Cerebellar cortex (tissue), 1 donor: ENCODE measurements around the gene SLC30A5.
A peak's percentile ranks its signal among the peaks of the same experiment; 100 is the strongest.
"Not testable (repeated sequence)": the region's sequence is repeated elsewhere in the genome, so short reads cannot be mapped to it uniquely, and the experiment has no call there.

Source experiments
- DNase-seq: peaks from one replicate; pipeline ENCODE4 v3.0.0-alpha.2; 2015; ENCODE audit warnings: low spot score

SLC30A5 gene

DNA sequence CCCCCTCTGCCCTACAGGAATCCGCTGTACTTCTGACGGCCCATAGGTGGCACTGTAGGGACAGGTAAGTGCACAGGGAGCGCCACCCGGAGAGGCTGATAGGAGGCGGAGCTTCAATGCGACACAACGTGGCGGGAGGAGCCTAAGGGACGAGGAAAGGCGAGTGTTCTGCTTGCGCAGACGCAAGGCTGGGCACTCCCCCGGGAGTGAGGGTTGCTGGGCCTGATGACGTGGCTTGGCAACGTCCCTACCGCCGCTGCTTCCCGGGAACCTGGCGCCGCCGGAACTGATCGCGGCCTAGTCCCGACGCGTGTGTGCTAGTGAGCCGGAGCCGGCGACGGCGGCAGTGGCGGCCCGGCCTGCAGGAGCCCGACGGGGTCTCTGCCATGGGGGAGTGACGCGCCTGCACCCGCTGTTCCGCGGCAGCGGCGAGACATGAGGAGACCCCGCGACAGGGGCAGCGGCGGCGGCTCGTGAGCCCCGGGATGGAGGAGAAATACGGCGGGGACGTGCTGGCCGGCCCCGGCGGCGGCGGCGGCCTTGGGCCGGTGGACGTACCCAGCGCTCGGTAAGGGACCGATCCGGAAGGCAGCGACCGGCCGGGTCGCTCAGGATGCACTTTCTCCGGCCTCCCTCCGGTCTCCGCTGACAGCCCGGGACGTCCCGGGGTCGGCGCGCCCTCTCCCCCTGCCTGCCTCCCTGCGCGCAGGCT is at the start of gene SLC30A5:
Gene SLC30A5, plus strand, starts transcription at position 244 of the 712 bp plus-strand sequence. Its CDS starts 242 bp downstream, at position 486.
- peak; percentile 100 for DNase-seq

DNA sequence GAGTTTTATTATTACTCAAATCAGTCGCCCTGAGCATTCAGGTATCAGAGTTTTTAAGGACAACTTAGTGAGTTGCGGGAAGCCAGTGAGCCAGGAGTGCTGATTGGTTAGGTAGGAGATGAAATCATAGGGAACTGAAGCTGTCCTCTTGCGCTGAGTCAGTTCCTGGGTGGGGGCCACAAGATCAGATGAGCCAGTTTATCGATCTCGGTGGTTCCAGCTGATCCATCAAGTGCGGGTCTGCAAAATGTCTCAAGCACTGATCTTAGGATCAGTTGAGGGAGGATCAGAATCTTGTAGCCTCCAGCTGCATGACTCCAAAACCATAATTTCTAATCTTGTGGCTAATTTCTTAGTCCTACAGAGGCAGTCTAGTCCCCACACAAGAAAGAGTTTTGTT is 48.6 kb upstream of the SLC30A5 start:
- not testable (repeated sequence) for DNase-seq

DNA sequence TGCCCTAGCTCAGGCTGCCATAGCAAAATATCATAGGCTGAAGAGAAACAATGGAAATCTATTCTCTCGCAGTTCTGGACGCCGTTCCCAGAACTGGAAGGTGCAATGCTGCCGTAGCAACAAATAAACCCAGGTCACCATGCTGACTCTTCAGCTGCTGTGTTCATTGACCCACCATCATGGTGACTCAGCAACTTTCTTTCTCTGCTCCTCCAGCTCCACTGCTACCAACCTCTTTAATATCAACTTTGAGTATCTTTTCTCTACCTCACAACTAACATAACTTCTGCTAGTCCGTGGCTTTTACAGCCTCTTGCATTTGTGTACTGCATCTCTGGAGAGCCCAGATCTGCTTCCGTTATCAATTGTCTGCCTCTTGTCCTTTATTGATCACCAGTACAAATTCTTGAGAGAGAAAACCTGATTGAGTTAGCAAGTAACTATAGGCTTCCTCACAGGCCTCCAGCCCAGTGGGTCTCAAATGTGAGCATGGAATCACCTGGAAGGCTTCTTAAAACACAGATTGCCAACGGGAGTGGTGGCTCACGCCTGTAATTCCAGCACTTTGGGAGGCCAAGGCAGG is 47.3 kb upstream of the SLC30A5 start:
- no peak for DNase-seq

DNA sequence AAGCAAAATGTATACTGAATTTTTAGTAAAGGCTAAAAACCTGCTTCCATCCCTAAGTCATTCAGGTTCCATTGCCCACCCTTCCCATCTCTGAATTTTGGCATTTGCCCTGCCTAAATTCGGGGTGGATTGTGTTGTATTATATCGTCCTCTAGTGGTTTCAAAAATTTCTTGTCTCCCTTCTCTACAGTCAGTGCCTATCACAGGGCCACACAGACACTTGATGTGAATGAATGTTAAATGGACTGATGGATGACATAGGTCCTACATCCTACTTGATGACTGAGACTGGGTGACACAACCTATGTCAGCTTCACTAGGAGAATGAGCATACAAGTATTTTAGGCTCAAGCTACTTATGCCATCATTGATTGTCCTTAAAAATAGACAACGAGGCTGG is 45.6 kb upstream of the SLC30A5 start:
- no peak for DNase-seq

DNA sequence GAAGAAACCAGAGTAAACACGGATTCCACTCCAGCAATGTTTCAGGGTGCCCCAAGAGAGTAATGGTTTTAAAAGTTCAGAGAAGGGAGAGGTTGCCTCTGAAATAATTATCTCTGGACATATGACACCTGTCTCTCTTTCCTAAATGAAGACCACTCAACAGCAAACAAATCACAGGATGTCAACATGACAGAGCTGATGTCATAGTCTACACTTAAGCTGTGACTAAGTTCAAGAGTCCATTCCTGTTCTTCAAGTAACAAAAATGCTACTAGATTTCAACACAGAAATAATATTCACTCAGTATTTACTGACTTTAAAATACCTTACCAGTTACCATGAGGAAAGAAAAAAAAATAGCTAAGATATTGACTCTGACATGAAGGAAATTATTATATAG is 44.7 kb upstream of the SLC30A5 start:
- no peak for DNase-seq

DNA sequence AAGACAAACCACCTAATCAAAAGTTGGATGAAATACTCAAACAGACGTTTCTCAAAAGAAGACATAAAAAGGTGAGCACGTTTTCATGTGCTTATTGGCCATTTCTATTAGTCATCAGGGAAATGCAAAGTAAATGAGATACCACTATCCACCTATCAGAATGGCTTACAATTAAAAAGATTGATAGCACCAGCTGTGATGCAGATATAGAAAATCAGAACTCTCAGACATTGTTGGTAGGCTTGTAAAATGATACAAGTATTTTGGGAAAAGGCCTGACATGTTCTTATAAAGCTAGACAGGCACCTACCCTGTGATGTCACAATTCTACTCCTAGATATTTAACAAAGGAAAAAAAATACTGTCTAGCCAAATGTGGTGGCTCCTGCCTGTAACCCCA is 44.0 kb upstream of the SLC30A5 start:
- DNase-seq, result no peak

DNA sequence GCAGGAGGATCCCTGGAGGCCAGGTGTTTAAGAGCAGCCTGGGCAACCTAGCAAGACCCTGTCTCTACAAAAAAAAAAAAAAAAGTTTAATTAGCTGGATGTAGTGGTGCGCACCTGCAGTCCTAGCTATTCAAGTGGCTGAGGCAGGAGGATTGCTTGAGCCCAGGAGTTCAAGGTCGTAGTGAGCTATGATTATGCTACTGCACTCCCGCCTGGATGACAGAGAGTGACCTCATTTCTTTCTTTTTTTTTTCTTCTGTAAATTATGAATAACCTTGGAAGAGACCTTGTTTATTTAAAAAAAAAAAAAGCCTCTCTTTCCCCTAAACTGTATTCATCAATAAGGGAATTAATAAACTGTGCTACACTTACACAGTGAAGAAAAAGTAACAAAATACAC is 43.6 kb upstream of the SLC30A5 start:
- no peak for DNase-seq

DNA sequence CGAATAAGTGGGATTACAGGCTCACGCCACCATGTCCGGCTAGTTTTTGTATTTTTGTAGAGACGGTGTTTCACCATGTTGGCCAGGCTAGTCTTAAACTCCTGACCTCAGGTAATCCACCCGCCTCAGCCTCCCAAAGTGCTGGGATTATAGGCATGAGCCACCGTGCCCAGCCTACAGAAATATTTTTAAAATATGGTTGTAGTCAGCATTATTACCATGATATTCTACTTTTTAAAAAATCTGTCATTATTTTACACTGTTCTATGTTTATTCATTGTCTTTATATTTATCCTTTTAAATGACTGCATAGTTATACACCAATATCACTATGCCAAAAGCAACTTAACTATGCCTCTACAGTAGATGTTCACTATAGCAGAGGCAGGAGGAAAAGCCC is 41.6 kb upstream of the SLC30A5 start:
- DNase-seq, result no peak

DNA sequence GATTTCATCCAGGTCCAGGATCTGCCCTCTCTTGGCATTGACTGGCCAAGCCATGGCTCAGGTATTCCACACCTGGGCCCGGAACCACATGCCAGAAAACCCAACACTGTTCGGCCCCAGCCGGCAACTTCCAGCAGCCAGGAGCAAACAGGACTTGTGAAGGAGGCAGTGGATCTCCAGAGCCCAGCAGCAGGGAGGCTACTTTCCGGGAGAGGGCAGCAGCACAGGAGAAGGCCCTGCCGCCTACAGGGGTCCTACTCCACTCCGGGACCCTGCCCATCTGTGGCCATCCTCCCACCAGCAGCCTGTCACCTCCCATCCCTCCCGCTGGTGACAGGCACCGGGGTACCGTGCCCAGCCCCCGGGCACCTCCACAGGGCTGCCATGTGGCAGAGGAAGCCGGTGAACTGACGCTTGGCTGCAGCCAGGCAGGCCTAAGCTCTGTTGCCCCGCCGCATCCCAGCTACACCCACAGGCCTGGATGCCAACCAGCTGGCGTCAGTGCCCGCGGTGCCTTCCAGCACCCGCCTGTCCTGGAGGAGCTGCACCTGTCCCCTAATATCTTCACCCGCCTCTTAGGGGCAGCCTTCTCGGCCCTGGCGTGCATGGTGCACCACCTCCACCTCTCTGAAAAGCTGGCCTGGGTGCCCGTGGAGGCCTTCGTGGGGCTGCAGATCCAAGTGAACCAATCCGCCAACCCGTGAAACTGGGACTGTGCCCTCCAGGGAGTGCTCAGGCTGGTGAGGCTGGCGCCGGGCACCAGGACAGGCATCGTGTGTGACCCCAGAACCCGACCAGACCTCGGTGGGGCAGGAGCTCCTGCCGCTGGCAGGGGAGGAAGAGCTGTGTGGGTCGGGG is 18.9 kb upstream of the SLC30A5 start:
- DNase-seq, result peak; percentile 54

DNA sequence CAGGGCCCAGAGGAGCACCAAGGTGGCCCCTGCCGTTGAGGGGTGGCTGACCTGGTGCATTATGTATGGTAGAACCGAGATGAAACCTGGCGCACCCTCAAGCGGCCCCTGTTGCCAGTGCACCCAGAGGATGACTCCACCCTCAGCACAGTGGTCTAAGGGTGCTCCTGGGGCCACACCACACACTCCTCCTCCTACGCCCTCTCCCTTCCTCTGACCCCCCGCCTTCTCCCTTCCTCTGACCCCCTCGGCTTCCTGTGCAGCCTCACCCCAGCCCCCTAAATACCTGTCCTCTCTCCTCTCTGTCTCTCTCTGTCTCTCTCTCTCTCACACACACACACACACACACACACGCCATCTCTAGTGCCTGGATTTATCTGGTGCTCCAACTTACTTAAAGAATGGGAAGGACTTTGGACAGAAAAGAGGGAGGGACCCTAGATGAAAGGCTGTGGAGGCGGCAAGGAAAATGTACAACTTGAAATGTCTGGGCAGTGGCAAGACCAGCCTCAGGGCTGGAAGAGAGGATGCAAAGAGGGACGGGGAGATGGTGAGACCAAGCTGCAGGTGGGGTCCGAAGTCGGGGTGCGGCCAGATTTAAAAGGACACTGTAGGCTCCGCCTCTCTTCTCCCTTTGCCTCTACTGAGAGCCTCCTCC is 18.2 kb upstream of the SLC30A5 start:
- DNase-seq, result no peak

DNA sequence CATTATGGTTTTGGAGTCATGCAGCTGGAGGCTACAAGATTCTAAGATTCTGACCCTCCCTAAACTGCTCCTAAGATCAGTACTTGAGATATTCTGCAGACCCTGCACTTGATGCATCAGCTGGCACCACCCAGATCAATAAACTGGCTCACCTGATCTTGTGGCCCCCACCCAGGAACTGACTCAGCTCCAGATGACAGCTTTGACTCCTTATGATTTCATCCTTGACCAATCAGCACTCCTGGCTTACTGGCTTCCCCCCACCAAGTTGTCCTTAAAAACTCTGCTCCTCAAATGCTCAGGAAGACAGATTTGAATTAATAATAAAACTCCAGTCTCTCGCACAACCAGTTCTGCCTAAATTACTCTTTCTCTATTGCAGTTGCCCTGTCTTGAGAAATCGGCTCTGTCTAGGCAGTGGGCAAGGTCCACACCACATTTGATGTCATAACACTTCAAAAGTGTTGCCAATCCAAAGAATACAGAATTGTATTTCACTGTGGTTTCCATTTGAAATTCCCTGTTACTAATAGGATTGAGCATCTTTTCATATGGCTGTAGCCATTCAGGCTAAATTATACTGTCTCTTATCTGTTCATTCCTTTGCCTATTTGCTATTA is 14.8 kb upstream of the SLC30A5 start:
- no peak for DNase-seq

DNA sequence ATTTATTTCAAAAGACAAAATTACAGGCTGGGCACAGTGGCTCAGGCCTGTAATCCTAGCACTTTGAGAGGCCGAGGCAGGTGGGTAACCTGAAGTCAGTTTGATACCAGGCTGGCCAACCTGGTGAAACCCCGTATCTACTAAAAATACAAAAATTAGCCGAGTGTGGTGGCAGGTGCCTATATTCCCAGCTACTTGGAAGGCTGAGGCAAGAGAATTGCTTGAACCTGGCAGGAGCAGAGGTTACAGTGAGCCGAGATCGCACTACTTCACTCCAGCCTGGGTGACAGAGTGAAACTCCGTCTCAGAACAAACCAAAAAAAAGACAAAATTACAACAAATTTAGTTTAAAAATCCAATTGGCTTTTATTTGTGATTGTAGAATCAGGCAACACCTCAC is 14.3 kb upstream of the SLC30A5 start:
- DNase-seq, result no peak

DNA sequence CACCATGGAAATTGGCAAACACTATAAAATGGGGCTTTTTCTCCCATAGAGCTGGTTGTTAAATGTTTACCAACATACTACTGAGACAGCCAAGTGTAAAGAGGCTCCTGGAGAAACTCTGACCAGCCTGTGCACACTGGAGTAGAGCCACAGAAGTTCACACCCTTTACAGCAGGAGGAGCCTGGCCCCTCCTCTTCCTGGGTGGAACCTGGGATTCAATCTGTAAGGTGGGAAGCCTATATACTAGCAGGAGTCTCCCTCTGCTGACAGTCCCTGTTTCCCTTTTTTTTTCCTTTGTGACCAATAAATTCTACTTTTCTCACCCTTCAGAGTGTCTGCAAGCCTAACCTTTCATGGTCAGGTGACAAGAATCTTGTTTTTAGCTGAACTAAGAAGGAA is 10.4 kb upstream of the SLC30A5 start:
- peak; percentile 43 for DNase-seq

DNA sequence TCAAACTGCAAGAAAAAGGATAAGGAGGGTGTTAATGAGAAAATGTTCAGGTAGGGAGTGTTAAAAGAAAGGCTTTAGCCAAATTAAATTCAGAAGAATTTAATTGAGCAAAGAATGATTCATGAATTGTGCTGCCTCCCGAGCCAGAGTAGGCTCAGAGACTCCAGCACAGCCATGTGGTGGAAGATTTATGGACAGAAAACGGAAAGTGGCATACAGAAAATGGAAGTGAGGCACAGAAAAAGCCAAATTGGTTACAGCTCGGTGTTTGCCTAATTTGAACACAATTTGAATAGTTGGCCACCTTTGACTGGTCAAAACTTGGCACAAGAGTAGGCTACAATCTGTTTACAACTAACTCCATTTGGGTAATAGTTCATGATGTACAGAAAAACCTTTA is 9.6 kb upstream of the SLC30A5 start:
- DNase-seq, result no peak

DNA sequence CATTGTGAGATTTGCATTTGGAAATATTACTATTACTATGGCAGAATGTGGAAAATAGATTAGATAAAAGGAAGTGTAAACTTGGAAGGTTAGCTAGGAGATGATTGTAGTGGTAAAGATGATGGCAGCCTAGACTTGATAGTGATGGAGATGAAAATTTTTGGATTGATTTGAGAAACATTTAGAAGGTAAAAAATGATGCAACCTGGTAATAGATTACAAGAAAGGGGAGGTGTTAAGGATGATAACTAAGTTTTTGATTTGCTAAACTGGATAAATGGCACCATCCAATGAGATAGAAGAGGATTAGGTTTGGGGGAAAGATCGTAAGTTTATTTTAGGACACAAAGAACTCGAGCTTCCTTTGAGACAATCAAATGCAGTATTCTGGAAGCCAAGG is 8.9 kb upstream of the SLC30A5 start:
- DNase-seq, result no peak

DNA sequence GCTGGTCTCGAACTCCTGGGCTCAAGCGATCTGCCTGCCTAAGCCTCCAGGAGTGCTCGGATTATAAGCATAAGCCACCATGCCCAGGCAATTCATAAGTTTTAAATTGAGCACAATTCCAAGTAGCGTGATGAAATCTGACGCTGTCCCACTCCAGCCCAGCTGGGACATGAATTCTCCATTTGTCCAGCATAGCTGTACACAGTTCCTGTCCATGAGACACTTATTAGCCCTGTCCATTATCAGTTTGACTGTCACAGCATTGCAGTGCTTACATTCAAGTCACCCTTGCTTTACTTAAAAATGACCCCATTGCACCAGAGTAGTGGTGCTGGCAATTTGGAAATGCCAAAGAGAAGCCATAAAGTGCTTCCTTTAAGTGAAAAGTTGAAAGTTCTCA is 7.6 kb upstream of the SLC30A5 start:
- DNase-seq, result no peak

DNA sequence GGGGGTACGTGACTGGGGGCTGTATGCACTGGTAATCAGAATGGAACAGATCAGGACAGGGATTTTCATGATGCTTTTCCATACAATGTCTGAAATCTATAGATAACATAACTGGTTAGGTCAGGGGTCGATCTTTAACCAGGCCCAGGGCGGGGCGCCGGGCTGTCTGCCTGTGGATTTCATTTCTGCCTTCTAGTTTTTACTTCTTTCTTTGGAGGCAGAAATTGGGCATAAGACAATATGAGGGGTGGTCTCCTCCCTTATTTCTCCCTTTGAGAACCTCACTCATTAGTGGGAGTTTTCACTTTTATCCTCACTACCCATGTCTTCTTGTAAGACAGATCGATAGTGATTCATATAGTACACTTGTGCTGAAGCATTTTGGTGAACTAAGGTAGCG is 5.8 kb upstream of the SLC30A5 start:
- not testable (repeated sequence) for DNase-seq

DNA sequence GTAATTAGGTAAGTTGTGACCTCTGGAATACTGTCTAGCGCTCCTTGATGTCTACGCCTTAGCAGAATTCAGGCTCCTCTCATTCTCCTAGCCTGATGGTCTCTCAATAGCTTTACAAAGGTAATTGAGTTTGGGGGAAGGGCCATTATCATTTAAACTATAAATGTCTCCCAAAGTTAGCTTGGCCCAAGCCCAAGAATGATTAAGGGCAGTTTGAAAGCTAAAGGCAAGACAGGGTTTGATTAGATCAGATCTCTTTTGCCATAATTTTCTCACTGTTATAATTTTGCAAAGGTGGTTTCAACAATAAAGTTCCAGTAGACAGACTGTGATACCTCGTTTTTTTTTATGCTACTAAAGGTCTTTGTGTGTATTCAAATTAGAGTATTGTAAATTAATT is 3.7 kb upstream of the SLC30A5 start:
- no peak for DNase-seq

DNA sequence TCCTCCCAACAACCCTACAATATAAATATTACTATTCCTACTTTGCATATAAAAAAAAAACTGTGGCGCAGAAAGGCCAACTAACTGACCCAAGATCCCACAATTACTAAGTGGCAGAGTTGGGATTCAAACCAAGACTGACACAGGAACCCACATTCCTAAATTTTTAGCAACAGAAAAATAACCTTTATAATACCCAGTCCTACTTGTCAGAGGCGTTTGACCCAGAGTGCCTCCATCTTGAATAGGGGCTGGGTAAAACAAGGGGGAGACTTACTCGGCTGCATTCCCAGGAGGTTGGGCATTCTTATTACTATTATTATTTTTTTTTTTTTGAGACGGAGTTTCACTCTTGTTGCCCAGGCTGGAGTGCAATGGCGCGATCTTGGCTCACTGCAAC is 2.0 kb upstream of the SLC30A5 start:
- no peak for DNase-seq

DNA sequence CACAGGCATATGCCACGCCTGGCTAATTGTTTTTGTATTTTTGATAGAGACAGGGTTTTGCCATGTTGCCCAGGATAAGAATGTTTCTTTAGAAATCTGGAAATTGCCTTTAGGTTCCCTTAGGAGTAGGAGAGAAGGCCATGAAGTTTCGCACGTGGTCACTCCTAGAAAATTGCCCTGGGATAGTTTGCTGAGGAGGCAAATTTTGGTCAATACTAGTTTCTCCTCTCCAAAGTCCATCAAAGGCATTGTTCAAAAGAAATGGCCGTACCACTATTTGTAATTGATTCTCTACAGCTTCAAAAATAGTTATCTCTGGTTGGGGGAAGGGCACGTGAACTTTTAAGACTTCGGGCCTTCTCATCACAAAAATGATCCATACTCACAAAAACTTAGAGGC is 845 bp upstream of the SLC30A5 start:
- DNase-seq, result no peak

DNA sequence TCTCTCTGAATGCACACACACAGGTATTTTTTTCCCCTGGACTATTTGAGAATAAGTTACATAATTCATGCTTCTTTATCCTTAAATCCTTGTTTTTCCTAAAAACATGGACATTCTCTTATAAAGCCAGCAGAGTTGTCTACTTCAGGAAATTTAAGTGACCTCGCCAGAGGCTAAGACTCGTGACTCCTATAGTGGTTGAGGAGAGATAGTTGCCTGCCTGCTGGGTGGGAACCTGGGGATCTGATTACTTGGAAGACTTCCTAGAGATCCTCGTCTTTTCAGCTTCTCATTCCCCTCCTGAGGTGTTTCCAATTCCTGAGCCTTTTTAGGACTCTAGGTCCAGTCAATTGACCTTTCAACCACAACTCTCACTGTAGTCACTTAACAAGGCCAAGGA is 5.5 kb downstream of the SLC30A5 start:
- no peak for DNase-seq

DNA sequence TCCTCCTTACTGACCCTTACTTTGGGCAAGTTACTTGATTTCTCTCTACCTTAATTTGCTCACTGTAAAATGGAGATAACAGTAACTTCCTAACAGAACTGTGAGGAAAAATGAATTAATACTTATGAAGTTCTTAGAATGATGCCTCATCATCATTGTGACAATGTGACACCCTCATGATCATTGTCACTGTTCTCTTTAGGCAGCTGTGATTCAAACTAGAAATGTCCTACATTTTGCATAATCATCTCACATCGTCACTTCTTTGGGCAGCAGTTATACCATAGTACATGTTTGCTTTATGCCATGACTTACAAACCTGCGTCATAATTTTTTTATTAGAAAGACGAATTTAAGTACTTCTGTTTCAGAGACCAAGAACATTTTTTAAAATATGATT is 9.7 kb downstream of the SLC30A5 start:
- DNase-seq, result no peak
